ENCODE data around the gene CRYBG2.

The CRYBG2 gene

GRCh38 chr1:26281971-26282370 lies 72.0 kb downstream of the CRYBG2 start:
- peak overlapping the region; percentile 72; the same call in 1 of the 2 replicates for H3K27ac ChIP-seq (ENCODE audit: low read length)
- peaks cover 57% of the 10 kb centered on the region for H3K36me3 ChIP-seq (ENCODE audit: insufficient read depth, low read length)
- peaks cover 29% of the 10 kb centered on the region for H3K79me2 ChIP-seq (ENCODE audit: insufficient read depth, low read length)
- H3K4me2 ChIP-seq (ENCODE audit: insufficient read depth, low read length), result peak overlapping the region; percentile 67
- peaks cover 71% of the 10 kb centered on the region for H3K4me1 ChIP-seq (ENCODE audit: insufficient read depth, low read length)
- H2AFZ ChIP-seq (ENCODE audit: low read depth, low read length), result no peak overlapping the region
- ATAC-seq (ENCODE audit: insufficient read depth, low read depth) (no peak), DNase-seq (no peak)
- peaks cover 17% of the 10 kb centered on the region; the same call in 1 of the 2 replicates for H4K20me1 ChIP-seq (ENCODE audit: insufficient read depth, low read length)
- no peak overlapping the region; the same call in 1 of the 2 replicates for H3K9ac ChIP-seq (ENCODE audit: low read depth, low read length)
- no peaks in the 10 kb centered on the region for H3K9me3 ChIP-seq (ENCODE audit: insufficient read depth, low read length, severe bottlenecking)
- no peaks in the 10 kb centered on the region for H3K27me3 ChIP-seq (ENCODE audit: insufficient read depth, low read length, poor library complexity)
- TF ChIP-seq, protein P1, sequence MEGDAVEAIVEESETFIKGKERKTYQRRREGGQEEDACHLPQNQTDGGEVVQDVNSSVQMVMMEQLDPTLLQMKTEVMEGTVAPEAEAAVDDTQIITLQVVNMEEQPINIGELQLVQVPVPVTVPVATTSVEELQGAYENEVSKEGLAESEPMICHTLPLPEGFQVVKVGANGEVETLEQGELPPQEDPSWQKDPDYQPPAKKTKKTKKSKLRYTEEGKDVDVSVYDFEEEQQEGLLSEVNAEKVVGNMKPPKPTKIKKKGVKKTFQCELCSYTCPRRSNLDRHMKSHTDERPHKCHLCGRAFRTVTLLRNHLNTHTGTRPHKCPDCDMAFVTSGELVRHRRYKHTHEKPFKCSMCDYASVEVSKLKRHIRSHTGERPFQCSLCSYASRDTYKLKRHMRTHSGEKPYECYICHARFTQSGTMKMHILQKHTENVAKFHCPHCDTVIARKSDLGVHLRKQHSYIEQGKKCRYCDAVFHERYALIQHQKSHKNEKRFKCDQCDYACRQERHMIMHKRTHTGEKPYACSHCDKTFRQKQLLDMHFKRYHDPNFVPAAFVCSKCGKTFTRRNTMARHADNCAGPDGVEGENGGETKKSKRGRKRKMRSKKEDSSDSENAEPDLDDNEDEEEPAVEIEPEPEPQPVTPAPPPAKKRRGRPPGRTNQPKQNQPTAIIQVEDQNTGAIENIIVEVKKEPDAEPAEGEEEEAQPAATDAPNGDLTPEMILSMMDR (IDR thresholded peaks at IDR 0.05; ENCODE audit: borderline replicate concordance, extremely low read depth, low read length, poor library complexity, severe bottlenecking), result no peak
- no peak for TF ChIP-seq EZH2 (IDR thresholded peaks at IDR 0.05; ENCODE audit: borderline replicate concordance, low read depth, low read length, severe bottlenecking)
- H3K4me3 ChIP-seq (ENCODE audit: low read depth in 1 of 2, low read length in 2 of 2), result 0 out of 4 replicates have a peak overlapping the region, but pooled peaks of 1 of the 2 experiments have one; percentile 74

- H3K79me2 ChIP-seq (ENCODE audit: insufficient read depth, low read length), result peaks cover 29% of the 10 kb centered on the region
- no peak for ATAC-seq (ENCODE audit: insufficient read depth, low read depth)
- H3K9me3 ChIP-seq (ENCODE audit: insufficient read depth, low read length, severe bottlenecking), result no peaks in the 10 kb centered on the region
- no peak overlapping the region for H2AFZ ChIP-seq (ENCODE audit: low read depth, low read length)
- peak overlapping the region; percentile 72 for H3K27ac ChIP-seq (ENCODE audit: low read length)
- H3K36me3 ChIP-seq (ENCODE audit: insufficient read depth, low read length), result peaks cover 63% of the 10 kb centered on the region
- peak overlapping the region in 1 of 2 experiments; percentile 74; a peak in 2 of 4 replicates for H3K4me3 ChIP-seq (ENCODE audit: low read depth in 1 of 2, low read length in 2 of 2)
- peak overlapping the region; percentile 91 for H3K9ac ChIP-seq (ENCODE audit: low read depth, low read length)
- TF ChIP-seq, protein P1 (IDR thresholded peaks at IDR 0.05; ENCODE audit: borderline replicate concordance, extremely low read depth, low read length, poor library complexity, severe bottlenecking), result no peak
- TF ChIP-seq EZH2 (IDR thresholded peaks at IDR 0.05; ENCODE audit: borderline replicate concordance, low read depth, low read length, severe bottlenecking), result no peak
- no peaks in the 10 kb centered on the region for H3K27me3 ChIP-seq (ENCODE audit: insufficient read depth, low read length, poor library complexity)
- DNase-seq, result no peak
- H4K20me1 ChIP-seq (ENCODE audit: insufficient read depth, low read length), result peaks cover 18% of the 10 kb centered on the region; the same call in 1 of the 2 replicates
- peak overlapping the region; percentile 67 for H3K4me2 ChIP-seq (ENCODE audit: insufficient read depth, low read length)
- peaks cover 69% of the 10 kb centered on the region for H3K4me1 ChIP-seq (ENCODE audit: insufficient read depth, low read length)
Measured at GRCh38 chr1:26281091-26281958, 72.6 kb downstream of the CRYBG2 start.

DNA sequence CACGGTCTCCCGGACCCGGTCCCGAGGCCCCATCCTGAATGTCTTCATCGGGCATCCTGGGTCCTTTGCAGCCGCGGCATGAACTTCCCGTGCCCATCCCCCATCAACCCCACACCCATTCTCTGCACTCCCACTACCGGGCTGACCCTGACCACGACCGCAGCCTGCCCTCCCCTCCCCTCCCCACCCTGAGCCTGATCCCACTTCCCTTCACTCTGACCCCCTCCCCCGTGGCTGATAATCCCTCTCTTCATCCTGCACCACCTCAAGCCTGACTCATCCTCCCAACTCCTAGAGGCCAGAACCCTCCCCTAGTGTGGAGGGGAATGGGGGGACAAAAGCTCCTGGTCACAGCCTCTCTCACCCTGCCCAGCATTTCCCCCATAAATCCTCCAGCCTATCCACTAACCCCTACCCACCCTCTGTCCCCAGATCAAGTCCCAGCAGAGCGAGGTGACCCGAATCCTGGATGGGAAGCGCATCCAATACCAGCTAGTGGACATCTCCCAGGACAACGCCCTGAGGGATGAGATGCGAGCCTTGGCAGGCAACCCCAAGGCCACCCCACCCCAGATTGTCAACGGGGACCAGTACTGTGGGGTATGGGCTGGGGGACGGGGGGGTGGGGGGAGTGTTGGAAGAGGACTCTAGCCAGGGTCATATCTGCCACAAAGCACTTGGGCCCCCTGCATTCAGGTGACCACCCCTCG lies 73.4 kb downstream of the CRYBG2 start:
- TF ChIP-seq EZH2 (IDR thresholded peaks at IDR 0.05; ENCODE audit: borderline replicate concordance, low read depth, low read length, severe bottlenecking), result no peak
- peak; percentile 17 for ATAC-seq (ENCODE audit: insufficient read depth, low read depth)
- Histone ChIP-seq H3K4me2 (ENCODE audit: insufficient read depth, low read length) (peak overlapping the region; percentile 67), H3K79me2 (ENCODE audit: insufficient read depth, low read length) (peaks cover 32% of the 10 kb centered on the region), H2AFZ (ENCODE audit: low read depth, low read length) (peak overlapping the region; percentile 70), H3K27ac (ENCODE audit: low read length) (peak overlapping the region; percentile 72), H3K4me1 (ENCODE audit: insufficient read depth, low read length) (peaks cover 60% of the 10 kb centered on the region), H3K9me3 (ENCODE audit: insufficient read depth, low read length, severe bottlenecking) (no peaks in the 10 kb centered on the region), H4K20me1 (ENCODE audit: insufficient read depth, low read length) (peaks cover 22% of the 10 kb centered on the region; the same call in 1 of the 2 replicates), H3K9ac (ENCODE audit: low read depth, low read length) (peak overlapping the region; percentile 91), H3K27me3 (ENCODE audit: insufficient read depth, low read length, poor library complexity) (no peaks in the 10 kb centered on the region), H3K36me3 (ENCODE audit: insufficient read depth, low read length) (peaks cover 72% of the 10 kb centered on the region), H3K4me3 (ENCODE audit: low read depth in 1 of 2, low read length in 2 of 2) (peak overlapping the region; percentile 34 to 74; a peak in 3 of 4 replicates)
- DNase-seq, result peak; percentile 72
